Right ventricle myocardium superior (tissue), 1 donor: Measurements from ENCODE around the gene AURKA. TPM values are rescaled to one million over a fixed set of nuclear protein-coding genes. Genes with fewer than 3 reads are reported as not detected.
"Not testable (repeated sequence)": the region's sequence is repeated elsewhere in the genome, so short reads cannot be mapped to it uniquely, and the experiment has no call there.

Source experiments
- ATAC-seq: fragments of 200-7000 bp; cut with Tn5 transposase; one replicate; pipeline ENCODE4 v1.9.1; 2020; ENCODE audit warnings: mild to moderate bottlenecking; ENCODE audit not compliant: poor library complexity
- DNase-seq: peaks from one replicate; pipeline ENCODE4 v3.0.0-alpha.2; 2020
- intact Hi-C: fragments of 100-400 bp; cut with DNase I; formaldehyde crosslinking; loops from one replicate; pipeline ENCODE4 v1.11.2; 2022
- total RNA-seq: library from RNA; stranded (reverse); fragmentation: NEBNext Ultra II Directional; extraction: Animal tissue kit (Norgen Biotek cat#: 25700); gene quantifications from one replicate; pipeline ENCODE4 v1.2.1, GENCODE V29; 2021
- donor health status: DM: no; HTN: yes; CAD: no; lungs with severe emphysema.

The AURKA gene
- total RNA-seq, 1 donor from 2014 or later, result 6.0 TPM

DNA sequence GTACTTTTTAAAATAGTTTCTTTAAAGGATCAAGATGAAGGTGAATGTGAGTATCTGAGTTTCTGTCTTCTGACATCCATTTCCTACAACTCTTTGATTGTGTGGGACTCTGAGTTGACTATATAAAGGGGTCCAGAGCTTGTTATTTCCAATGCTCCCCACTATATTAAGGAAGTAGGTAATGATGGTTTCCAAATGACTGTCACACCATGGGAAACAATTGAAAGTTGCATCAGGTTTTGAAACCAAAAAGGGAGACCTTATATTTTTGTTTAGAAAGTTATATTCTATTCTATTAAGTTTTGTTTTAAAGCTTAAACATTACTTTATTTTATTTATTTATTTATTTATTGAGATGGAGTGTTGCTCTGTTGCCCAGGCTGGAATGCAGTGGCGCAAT is 31.2 kb upstream of the AURKA start:
- no peak for DNase-seq
- no peak for ATAC-seq
- intact Hi-C loops, result no loop called here

DNA sequence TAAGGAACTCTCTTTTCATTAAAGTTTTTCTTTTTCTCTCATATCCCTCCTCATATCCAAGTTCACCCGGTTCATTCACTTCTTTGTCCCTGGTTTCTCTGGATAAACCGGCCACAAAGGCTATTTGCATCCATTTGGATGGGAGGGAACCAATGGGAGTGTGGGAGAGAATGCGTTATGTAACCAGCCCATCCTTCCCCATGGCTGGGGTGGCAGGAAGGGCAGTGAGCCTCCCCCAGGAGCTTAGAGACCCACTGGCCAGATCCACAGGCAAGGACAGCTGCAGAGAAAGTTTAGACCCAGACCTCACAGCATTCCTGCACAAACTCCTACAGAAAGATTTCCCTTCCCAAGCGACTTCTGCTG is 30.8 kb upstream of the AURKA start:
- DNase-seq (no peak), ATAC-seq (no peak)
- intact Hi-C loops, result no loop called here

DNA sequence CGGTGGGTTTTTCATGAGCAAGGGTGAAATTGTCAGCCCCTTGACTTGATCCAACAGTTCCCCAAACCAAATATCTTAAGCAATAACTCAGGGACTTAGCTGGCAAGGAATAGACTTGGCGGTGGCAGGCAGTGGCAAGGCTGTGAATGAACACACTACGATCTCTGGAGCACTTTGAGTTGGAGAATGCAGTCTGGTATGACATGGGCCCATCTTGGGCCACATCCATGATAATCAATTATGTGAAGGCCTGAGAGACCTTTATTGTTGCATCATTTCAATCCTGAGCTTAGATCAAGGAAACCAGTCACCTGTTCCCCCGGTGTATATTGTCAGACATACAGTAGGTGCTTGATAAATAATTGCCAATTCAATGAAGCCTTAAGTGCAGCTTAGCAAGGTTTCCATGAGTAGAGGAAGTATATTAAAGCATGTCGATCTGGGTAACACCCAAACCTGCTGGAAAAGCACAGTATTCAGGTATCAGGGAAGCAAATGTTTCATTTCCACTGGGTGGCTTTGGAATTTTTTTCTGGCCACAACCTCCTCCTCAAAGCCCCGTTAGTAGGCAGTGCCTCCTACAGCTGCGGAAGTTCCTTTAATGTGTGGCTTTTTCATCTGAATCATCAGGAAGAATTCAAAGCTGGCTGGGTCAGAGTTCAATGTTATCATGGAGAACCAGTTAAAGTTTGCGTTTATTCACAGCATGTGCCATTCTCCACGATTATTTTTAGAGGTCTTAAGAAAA is 30.2 kb upstream of the AURKA start:
- intact Hi-C loops, result no loop called here
- DNase-seq (no peak), ATAC-seq (no peak)

DNA sequence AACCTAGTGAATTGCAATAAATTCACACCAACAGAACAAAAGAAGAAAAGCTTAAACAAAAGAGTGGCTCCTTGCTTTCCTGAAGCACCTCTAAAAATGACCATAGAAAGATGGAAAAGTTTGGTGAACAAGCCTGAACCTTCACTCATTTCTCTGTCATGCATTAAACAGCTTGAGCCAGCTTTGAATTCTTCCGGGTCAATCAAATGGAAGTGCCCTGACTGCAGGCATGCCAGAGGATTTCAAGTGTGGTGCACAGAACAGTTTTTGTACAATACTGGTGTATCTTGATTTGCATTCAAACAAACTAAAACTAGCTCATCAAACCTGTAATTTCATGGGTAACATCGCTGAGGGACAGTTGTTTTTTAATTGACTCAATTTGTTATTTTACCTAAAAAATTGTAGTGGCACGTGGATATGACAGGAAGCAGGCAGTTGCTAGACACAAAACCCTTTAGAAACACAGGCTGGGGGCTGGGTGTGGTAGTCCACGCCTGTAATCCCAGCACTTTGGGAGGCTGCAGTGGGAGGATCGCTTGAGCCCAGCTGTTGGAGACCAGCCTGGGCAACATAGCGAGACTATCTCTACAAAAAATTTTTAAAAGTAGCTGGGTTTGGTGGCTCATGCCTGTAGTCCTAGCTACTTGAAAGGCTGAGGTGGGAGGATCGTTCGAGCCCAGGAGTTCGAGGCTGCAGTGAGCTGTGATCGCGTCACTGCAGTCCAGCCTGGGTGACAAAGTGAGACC is 29.1 kb upstream of the AURKA start:
- intact Hi-C loops, result no loop called here
- DNase-seq (no peak), ATAC-seq (no peak)

DNA sequence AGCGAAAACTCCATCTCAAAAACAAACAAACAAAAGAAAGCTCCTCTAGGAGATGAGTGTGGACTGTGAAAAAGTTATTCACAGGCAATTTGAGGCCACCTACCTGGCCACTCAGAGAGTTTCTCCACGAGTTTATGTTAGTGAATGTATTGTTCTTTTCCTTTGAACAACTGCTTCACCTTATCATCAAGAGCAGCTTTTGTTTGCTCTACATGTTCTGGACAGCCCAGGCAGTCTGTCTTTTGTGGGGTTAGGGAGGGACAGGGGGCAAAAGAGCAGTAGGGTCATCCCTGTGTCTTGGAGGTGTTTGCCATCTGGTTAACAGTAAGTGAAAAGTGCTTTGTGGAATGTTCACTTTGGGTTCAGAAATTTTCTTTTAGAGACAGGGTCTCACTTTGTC is 28.0 kb upstream of the AURKA start:
- ATAC-seq (no peak), DNase-seq (no peak)
- intact Hi-C loops, result no loop called here

DNA sequence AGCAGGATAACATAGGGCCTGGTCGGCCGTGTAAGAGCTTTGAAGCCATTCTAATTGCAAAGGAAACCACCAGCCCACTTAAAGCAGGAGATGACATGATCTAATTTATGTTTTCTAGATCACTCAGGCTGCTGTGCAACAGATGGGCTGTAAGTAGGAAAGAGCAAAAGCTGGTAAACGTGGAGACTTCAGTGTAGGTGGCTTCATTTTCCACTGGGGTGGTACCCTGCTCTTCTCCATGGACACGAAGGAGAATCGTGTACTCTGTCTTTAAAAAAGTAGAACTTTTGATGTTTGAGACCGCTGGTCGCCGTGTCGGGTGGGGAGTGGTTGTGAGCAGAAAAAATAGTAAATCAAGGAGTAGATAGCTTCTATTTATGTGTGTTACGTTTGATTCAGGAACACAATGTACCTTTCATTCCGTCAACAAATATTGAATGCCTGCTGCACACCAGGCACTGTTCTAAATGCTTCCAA is 26.4 kb upstream of the AURKA start:
- intact Hi-C loops, result no loop called here
- no peak for DNase-seq
- peak; percentile 9 for ATAC-seq

DNA sequence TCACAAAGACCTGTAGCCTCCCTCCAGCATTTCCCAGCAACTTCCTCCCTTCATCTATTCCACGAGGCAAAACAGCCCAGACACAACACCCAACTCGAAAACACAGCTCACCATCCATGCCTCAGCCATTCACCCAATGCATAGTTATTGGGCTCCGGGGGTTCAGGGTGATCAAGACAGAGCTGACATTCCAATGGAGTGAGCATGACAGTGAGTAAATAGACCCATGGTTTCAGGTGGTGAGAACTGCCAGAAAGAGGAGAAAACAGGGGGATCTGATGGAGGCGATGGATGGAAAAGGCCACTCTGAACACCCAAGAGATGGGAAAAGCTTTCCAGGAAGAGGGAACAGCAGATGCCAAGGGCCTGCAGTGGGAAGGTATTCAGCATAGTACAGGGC is 25.9 kb upstream of the AURKA start:
- ATAC-seq, result no peak
- intact Hi-C loops, result no loop called here
- no peak for DNase-seq

DNA sequence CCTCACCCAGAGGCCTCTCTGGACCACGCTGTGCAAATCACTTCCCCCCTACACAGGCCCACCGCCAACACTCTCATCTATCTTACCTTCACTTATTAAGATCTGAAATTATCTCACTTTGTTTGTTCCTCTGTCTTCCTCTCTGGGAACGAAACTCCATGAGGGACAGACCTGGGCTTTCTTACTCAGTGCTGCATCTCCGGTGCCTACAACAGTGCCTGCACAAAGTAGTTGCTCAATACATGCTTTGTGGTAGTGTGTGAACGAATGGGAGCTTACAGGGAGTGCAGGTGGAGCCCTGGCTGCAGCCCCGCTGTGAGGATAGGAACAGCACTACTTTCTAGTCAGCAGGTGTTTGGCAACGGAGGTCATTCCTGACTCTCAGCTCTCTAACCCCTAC is 25.4 kb upstream of the AURKA start:
- no peak for ATAC-seq
- no peak for DNase-seq
- intact Hi-C loops, result no loop called here

DNA sequence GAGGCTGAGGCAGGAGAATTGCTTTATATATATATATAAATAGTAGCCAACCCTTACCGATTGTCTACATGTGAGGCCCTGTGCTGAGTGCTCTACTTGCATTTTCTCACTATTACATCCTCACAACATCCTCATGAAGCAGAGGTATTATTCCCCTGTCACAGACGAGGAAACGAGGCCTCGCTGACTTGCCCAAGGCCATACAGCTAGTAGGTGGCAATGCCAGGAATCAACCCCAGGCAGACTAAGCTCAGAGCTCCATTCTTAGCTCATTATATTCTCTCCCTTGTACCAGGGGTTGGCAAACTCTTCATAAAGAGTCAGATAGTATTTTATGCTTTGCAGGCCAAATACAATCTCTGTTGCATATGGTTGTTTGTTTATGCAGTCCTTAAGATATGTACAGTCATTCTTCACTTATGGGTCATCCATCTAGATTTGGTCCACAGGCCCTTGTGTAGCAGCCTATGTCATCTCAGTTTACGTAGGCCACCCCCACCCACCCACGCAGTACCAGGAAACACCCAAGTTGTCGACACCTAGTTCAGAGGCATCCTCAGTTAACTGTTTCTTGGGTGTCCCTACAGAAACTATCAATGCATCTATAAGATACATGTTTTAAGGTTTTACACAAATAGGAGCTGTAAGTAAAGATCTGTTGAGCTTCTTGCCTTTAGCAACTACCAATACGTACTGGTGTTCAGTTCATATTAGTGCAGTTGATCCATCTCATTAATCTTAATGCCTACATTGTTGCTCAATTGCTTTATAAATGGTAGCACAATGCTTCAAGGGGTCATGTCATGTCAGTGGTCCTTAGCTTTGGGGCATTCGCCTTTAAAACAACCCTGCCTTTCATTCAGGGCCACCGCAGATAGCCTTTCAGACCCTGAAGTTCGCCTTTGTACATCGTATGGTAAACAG is 23.1 kb upstream of the AURKA start:
- intact Hi-C loops, result no loop called here
- no peak for ATAC-seq
- DNase-seq, result no peak

DNA sequence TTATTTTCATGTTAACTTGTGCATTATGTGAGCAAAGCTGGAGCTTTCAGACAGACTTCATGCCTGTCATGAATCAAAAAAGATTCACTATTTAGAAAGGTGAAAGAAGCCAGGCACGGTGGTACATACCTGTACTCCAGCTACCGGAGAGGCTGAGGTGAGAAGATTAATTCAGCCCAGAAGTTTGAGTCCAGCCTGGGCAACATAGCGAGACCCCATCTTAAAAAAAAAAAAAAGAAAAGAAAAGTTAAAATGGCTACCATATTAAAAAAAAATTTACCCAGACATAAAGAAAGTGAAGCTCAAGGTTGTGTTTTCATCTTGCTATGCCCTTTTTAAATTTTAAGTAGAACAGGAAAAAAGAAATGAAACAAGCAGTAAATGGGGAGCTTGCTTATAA is 20.9 kb upstream of the AURKA start:
- no peak for ATAC-seq
- DNase-seq, result no peak
- intact Hi-C loops, result no loop called here

DNA sequence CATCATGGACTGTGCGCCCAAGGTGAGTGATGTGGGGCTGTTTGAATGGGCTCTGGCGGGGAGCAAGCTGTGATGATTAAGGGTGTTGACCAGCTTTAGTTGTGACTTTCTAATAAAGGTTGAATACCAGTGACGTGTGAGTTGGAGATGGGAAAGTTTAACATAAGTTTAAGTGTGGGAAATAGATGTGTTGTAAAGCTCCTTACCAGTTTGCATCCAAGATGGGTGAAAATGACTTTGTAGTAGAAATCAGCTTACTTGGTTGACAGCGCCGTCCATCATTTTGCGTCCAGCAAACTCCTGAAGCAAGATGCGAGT is 20.4 kb upstream of the AURKA start:
- ATAC-seq, result no peak
- intact Hi-C loops, result no loop called here
- no peak for DNase-seq

DNA sequence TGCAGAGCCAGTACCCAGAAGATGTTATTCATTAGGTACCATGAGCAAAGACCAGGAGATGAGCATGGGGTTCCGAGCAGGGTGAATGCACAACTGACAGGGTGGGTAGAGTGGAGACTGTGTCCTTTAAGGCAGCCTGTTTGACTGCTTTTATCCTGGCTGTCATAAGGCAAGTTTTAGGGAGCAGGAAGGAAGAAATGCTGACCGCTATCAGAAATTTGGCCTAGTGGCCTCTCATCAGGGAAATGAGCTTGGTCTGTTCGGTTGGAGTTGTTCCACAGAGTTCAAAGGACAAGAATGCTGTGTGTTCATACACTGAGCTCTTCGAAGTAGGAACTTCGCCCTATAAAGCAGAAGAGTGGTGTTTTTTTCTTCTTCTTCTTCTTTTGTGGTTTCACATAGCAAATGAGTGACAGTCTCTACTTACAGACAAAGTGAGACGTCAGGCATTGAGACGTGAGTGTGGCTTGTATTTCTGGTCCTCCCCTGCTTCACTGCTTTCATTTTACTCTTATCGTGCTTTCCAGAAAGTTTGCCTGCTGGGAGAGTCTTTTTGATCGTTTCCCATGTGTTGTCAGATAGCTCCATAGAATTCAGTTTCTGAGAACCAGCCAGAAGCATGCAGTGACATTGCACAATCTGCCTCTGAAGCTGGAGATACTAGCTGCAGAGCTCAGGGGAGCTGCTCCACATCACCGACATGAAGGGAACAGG is 19.9 kb upstream of the AURKA start, which contains the start of gene CASS4:
Gene CASS4, plus strand, starts transcription at position 502 of the 714 bp plus-strand sequence. Its CDS starts 199 bp downstream, at position 701.
- intact Hi-C loops, result no loop called here
- DNase-seq (no peak), ATAC-seq (peak; percentile 84)

DNA sequence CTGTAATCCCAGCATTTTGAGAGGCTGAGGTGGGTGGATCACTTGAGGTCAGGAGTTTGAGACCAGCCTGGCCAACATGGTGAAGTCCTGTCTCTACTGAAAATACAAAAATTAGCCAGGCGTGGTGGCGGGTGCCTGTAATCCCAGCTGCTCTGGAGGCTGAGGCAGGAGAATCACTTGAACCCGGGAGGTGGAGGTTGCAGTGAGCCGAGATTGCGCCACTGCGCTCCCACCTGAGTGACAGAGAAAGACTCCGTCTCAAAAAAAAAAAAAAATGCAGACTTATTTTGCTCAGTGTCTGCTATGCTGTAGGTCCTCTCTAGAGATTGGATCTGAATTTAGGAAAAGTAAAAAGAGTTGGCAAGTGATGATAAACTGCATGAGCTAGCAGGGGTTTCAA is 19.3 kb upstream of the AURKA start:
- intact Hi-C loops, ATAC-seq, DNase-seq: not testable (repeated sequence)

DNA sequence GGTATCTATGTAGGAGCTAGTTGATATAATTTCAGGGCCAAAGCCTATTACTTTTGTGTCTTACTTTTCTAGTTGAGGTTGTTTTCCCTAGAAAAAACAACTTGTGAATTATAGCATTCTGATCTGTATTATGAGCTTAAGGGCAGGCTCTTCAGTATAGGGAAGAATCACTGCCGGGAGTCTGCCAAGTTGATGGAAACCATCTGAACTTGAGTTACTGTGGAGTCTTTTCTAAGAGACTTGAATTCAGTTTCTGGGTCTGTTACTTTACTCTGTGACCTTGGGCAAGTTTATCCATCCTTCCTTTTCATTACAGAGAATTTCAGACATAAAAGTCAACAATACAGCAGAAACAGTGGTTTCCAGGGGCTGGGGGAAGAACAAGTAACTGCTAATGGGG is 17.9 kb upstream of the AURKA start:
- ATAC-seq, result no peak
- intact Hi-C loops, result no loop called here
- DNase-seq, result no peak

DNA sequence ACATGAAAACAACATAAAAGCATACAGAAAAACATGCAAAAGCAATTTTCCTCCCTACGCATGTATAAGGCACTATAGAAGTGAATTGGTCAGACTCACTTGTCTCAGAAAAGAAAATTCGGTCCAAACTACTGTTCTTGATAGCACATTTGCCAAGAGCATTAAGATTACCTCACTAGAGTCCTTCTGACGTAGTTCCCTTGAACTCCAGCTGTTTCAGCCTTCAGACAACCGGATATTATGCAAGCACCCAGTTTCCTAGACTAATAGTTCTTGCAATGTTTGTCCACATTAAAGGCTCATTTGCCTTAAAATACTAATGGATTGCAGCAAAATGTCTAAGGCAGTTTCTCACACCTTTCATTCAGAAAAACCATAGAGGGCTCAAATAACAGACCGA is 17.5 kb upstream of the AURKA start:
- intact Hi-C loops, result no loop called here
- DNase-seq (no peak), ATAC-seq (peak; percentile 49)

DNA sequence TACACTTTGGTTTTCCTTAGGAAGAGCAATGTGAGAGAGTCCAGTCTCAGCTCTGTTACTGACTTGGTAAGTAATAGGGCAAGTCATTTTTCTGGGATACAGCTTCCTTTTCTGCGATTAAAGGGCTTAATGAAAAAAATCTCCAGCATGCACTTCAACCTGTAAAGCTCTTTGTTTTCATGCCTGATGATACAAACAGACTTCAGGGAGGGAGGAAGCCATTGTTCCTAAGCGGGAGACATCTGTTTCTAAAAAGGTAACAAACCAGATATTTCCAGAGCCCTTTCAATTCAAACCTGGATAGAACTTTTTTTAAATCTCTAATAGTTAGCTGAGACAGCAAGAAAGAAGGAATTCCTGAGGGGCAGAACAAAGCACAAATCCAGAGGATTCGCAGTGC is 14.9 kb upstream of the AURKA start:
- ATAC-seq, result no peak
- intact Hi-C loops, result no loop called here
- DNase-seq, result no peak

DNA sequence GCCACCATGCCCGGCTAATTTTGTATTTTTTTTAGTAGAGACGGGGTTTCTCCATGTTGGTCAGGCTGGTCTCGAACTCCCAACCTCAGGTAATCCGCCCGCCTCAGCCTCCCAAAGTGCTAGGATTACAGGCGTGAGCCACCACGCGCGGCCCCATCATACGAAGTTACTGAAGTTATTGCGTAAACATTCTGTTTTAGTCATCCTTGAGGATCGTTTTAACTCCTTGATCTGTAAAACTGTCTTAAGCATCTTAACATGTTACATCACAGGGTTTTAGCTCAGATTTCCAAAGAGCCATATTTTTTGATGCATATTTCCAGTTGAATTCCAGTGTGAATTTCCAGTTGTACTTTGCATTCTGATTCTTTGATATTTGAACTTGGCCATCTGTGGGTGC is 13.3 kb upstream of the AURKA start:
- DNase-seq, ATAC-seq, intact Hi-C loops: not testable (repeated sequence)

DNA sequence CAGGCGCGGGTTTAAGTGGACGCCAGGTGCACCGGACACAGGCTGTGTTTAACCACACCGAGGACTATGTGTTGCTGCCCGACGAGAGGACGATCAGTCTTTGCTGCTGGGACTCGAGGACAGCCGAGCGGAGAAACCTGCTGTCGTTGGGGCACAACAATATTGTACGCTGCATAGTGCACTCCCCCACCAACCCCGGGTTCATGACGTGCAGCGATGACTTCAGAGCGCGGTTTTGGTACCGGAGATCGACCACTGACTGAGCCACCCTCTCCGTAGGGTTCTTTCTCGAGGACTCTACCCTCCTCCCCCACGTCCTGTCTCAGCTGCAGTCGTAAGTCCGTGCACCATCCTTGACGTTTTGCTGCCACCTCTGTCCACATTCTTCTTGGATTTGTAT is 11.4 kb upstream of the AURKA start:
- intact Hi-C loops, result no loop called here

More for the DNA sequence above, 11.4 kb upstream of the AURKA start:
- no peak for ATAC-seq
- DNase-seq, result no peak
